ENCODE measurements around the gene ADGRA1. TPM values are rescaled to one million over a fixed set of nuclear protein-coding genes. Genes with fewer than 3 reads are reported as not detected.

Gene ADGRA1
- total and polyA plus RNA-seq, 7 donors, result 0.05 to 0.84 (median 0.08) TPM; not detected in 2

GRCh38 chr10:133165556-133166503 lies 78.1 kb downstream of the ADGRA1 start:
- intact Hi-C loops (cut with DNase I), result no loop called here
- peaks cover 5% of the 10 kb centered on the region for H3K4me1 ChIP-seq
- H3K27ac ChIP-seq, result no peak overlapping the region
- ATAC-seq, result no peak
- no peaks in the 10 kb centered on the region for H3K36me3 ChIP-seq (ENCODE audit: insufficient read depth in 1 of 2, low read depth in 1 of 2)
- H3K27me3 ChIP-seq (ENCODE audit: insufficient read depth in 3 of 3, low read length in 2 of 3), result peaks cover 0 to 77% (median 25%) of the 10 kb centered on the region in 3 donors
- WGBS, 3 donors, result 80 to 86% (median 82%) methylated on average over 37 to 40 of the region's 40 CpGs
- no peak overlapping the region for H3K4me3 ChIP-seq
- DNase-seq, result peak in 1 of 2 donors; percentile 48
- TF ChIP-seq CTCF (IDR thresholded peaks at IDR 0.05), result no peak
- H3K9me3 ChIP-seq, result no peaks in the 10 kb centered on the region

- 60 to 68% (median 62%) methylated on average over 11 of the region's 11 CpGs for WGBS, 3 donors
- peaks cover 0 to 71% (median 21%) of the 10 kb centered on the region in 3 donors for H3K27me3 ChIP-seq (ENCODE audit: insufficient read depth in 3 of 3, low read length in 2 of 3)
- H3K27ac ChIP-seq, result no peak overlapping the region
- no peaks in the 10 kb centered on the region for H3K36me3 ChIP-seq (ENCODE audit: insufficient read depth in 1 of 2, low read depth in 1 of 2)
- DNase-seq (no peak), ATAC-seq (no peak)
- H3K9me3 ChIP-seq, result no peaks in the 10 kb centered on the region
- no peak overlapping the region for H3K4me3 ChIP-seq
- TF ChIP-seq CTCF (IDR thresholded peaks at IDR 0.05), result no peak
- H3K4me1 ChIP-seq, result no peaks in the 10 kb centered on the region
- intact Hi-C loops (cut with DNase I), result no loop called here
These were observed 78.7 kb downstream of the ADGRA1 start for GRCh38 chr10:133166504-133166827.

- ATAC-seq (no peak), DNase-seq (peak in 1 of 2 donors; percentile 50)
- Histone ChIP-seq H3K9me3 (no peaks in the 10 kb centered on the region), H3K27ac (no peak overlapping the region), H3K27me3 (ENCODE audit: insufficient read depth in 3 of 3, low read length in 2 of 3) (peaks cover 0 to 65% (median 18%) of the 10 kb centered on the region in 3 donors), H3K4me3 (no peak overlapping the region), H3K36me3 (ENCODE audit: insufficient read depth in 1 of 2, low read depth in 1 of 2) (no peaks in the 10 kb centered on the region), H3K4me1 (no peaks in the 10 kb centered on the region)
- 38 to 40% (median 38%) methylated on average over 66 of the region's 66 CpGs for WGBS, 3 donors
- intact Hi-C loops (cut with DNase I), result no loop called here
- TF ChIP-seq CTCF (IDR thresholded peaks at IDR 0.05), result no peak
These were observed 79.3 kb downstream of the ADGRA1 start for GRCh38 chr10:133166828-133167692.

GRCh38 chr10:133167693-133168616 lies 80.2 kb downstream of the ADGRA1 start:
- Histone ChIP-seq H3K9me3 (no peaks in the 10 kb centered on the region), H3K27ac (no peak overlapping the region), H3K36me3 (ENCODE audit: insufficient read depth in 1 of 2, low read depth in 1 of 2) (no peaks in the 10 kb centered on the region), H3K4me1 (no peaks in the 10 kb centered on the region), H3K4me3 (no peak overlapping the region), H3K27me3 (ENCODE audit: insufficient read depth in 3 of 3, low read length in 2 of 3) (peaks cover 0 to 63% (median 18%) of the 10 kb centered on the region in 3 donors)
- intact Hi-C loops (cut with DNase I), result no loop called here
- WGBS, 3 donors, result 82 to 88% (median 86%) methylated on average over 33 to 37 of the region's 37 CpGs
- DNase-seq (no peak), ATAC-seq (no peak)
- no peak for TF ChIP-seq CTCF (IDR thresholded peaks at IDR 0.05)

All from psoas muscle (tissue), 8 donors.